Rectal smooth muscle tissue (tissue), 1 donor: ENCODE measurements around the gene KIAA1671.

Experiments used
- H3K27ac ChIP-seq: one replicate; pipeline ENCODE4 v1.7.0; 2013; ENCODE audit warnings: low read depth, low read length, inconsistent platforms
- H3K27me3 ChIP-seq: one replicate; pipeline ENCODE4 v1.7.0; 2013; ENCODE audit warnings: low read length; ENCODE audit not compliant: control insufficient read depth, insufficient read depth
- H3K36me3 ChIP-seq: one replicate; pipeline ENCODE4 v1.7.0; 2013; ENCODE audit warnings: low read length; ENCODE audit not compliant: control insufficient read depth, insufficient read depth
- H3K4me1 ChIP-seq: one replicate; pipeline ENCODE4 v1.7.0; 2013; ENCODE audit warnings: low read length; ENCODE audit not compliant: control insufficient read depth, insufficient read depth
- H3K4me3 ChIP-seq: one replicate; pipeline ENCODE4 v1.7.0; 2013; ENCODE audit warnings: low read length
- H3K9ac ChIP-seq: one replicate; pipeline ENCODE4 v1.7.0; 2013; ENCODE audit warnings: low read length

Gene KIAA1671

DNA sequence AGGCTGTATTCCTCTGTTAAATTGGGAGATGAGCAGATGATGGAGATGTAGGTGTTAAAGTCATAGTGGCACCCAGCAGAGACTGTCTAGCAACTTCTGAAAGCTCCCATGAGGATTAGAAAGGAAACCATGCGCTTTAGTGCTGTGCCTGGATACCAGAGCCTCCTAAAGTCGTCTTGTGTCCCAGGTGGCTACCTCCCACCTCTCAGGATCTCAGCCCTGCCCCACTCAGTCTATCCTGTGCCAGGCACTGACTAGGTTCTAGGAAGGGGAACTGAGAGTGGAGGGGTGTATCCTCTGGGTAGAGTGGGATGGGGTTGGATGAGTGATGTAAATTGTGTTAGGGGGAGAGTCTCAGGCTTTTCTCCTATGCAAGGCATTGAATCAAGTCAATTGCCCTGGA is 60.2 kb downstream of the KIAA1671 start:
- no peak overlapping the region for H3K9ac ChIP-seq
- no peaks in the 10 kb centered on the region for H3K4me1 ChIP-seq
- no peak overlapping the region for H3K27ac ChIP-seq

DNA sequence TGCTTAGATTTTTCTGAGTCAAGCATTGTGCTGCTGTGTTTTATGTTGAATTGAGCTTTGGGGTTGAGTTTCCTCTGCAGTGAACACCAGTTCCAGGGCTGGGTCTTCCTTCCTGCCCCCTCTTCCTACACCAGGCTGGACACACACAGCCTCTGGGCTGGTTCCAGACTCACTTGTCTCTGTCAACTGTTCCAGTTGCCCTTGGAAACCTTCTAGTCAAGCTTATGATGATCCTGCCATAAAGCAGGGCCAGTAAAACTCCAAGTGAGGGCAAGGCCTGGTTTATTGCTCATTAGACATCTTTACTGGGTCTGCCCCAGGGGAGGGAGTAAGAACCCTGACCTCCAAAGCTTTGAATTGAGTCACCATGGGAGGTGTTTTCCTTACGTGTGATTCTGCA is 61.1 kb downstream of the KIAA1671 start:
- H3K27ac ChIP-seq: no peak overlapping the region
- H3K4me1 ChIP-seq: no peaks in the 10 kb centered on the region
- H3K4me3 ChIP-seq: no peak overlapping the region
- no peaks in the 10 kb centered on the region for H3K36me3 ChIP-seq
- no peak overlapping the region for H3K9ac ChIP-seq
- no peaks in the 10 kb centered on the region for H3K27me3 ChIP-seq

More for the DNA sequence above, 60.2 kb downstream of the KIAA1671 start:
- Histone ChIP-seq H3K27me3 (no peaks in the 10 kb centered on the region), H3K36me3 (no peaks in the 10 kb centered on the region), H3K4me3 (no peak overlapping the region)

- H3K4me1 ChIP-seq: no peaks in the 10 kb centered on the region
- H3K27ac ChIP-seq: no peak overlapping the region
- H3K9ac ChIP-seq: no peak overlapping the region
- H3K4me3 ChIP-seq: no peak overlapping the region
- H3K36me3 ChIP-seq: no peaks in the 10 kb centered on the region
- H3K27me3 ChIP-seq: no peaks in the 10 kb centered on the region
Observed at GRCh38 chr22:25014896-25015755, 62.6 kb downstream of the KIAA1671 start.

GRCh38 chr22:25016311-25016710 is 63.8 kb downstream of the KIAA1671 start:
- H3K36me3 ChIP-seq: no peaks in the 10 kb centered on the region
- H3K27ac ChIP-seq: no peak overlapping the region
- no peak overlapping the region for H3K9ac ChIP-seq
- H3K4me1 ChIP-seq: no peaks in the 10 kb centered on the region
- H3K4me3 ChIP-seq: no peak overlapping the region
- H3K27me3 ChIP-seq: no peaks in the 10 kb centered on the region

DNA sequence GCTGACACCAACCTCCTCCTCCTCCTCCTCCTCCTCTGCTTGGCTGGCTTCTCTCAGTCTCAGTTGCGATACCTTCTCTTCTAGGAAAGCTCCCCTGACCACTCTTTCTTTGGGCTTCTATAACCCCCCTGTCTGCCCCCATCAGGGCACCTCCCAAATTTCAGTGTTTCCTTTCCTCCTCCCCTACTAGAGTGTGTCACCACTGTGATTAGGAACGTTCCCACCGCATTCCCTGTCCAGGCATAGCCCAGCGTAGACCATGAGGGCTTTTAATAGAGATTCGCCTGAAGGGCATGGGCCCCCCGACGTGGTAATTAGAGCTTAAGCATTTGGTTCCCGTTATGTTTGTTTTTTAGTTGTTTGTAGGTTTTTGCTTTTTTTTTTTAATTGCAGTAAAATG is 65.5 kb downstream of the KIAA1671 start:
- no peaks in the 10 kb centered on the region for H3K27me3 ChIP-seq
- no peak overlapping the region for H3K9ac ChIP-seq
- H3K4me3 ChIP-seq: no peak overlapping the region
- H3K27ac ChIP-seq: no peak overlapping the region
- no peaks in the 10 kb centered on the region for H3K36me3 ChIP-seq
- H3K4me1 ChIP-seq: no peaks in the 10 kb centered on the region

- Histone ChIP-seq H3K4me1 (no peaks in the 10 kb centered on the region), H3K27me3 (no peaks in the 10 kb centered on the region), H3K4me3 (no peak overlapping the region), H3K9ac (no peak overlapping the region), H3K27ac (no peak overlapping the region), H3K36me3 (no peaks in the 10 kb centered on the region)
Observed at GRCh38 chr22:25019427-25020184, 67.1 kb downstream of the KIAA1671 start.

DNA sequence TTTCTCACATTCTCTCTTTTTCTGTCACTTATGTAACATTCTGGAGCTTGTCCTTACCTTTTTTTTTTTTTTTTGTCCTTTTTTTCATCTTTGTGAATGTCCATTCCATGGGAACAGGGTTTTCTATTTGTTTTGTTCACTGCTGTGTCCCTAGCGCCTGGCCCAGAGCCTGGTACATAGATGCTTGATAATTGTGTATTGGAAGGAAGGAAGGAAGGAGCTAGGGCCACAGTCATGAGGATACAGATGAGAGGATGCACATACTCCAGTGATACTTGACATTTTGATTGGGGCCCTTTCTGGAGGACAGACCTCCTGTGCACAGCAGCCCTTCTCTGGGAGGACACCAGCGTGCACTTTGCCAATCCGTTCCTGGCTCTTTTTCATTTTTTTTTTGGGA is 68.9 kb downstream of the KIAA1671 start:
- H3K4me3 ChIP-seq: no peak overlapping the region
- no peaks in the 10 kb centered on the region for H3K27me3 ChIP-seq
- no peaks in the 10 kb centered on the region for H3K36me3 ChIP-seq
- H3K9ac ChIP-seq: no peak overlapping the region
- no peak overlapping the region for H3K27ac ChIP-seq
- H3K4me1 ChIP-seq: no peaks in the 10 kb centered on the region

DNA sequence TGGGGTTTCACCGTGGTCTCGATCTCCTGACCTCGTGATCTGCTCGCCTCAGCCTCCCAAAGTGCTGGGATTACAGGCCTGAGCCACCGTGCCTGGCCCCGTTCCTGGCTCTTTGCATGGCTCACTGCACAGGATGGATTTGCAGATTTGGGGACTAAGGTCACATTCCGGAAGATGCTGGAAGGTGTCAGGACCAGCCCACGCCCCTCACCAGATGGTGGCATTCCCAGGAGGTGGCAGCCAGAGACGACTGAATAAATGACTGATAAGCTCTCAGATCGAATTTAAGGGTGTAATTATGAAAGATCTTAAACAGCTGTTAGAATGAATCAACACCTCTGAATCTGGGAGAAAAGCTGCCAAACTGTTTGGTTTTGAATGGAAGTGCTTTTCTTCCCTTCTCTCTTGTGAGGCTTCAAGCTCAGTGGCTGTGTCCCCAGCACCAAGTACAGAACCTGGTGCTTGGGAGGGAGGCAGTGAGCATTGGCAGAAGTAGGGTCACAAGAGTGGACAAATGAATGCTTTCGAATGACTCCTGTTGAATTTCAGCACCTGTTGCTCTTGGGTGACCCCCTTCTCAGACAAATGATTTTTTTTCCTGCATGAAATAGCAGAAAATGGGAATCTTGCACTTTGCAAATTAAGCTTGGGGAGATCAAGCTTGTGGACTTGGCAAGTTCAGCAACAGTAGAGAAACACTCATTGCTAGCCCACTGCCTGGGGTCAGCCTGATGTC is 69.6 kb downstream of the KIAA1671 start:
- no peak overlapping the region for H3K27ac ChIP-seq
- no peak overlapping the region for H3K9ac ChIP-seq
- no peaks in the 10 kb centered on the region for H3K36me3 ChIP-seq
- H3K27me3 ChIP-seq: no peaks in the 10 kb centered on the region
- H3K4me3 ChIP-seq: no peak overlapping the region
- no peaks in the 10 kb centered on the region for H3K4me1 ChIP-seq

- Histone ChIP-seq H3K36me3 (peaks cover 3% of the 10 kb centered on the region), H3K4me1 (no peaks in the 10 kb centered on the region), H3K27me3 (no peaks in the 10 kb centered on the region), H3K9ac (no peak overlapping the region), H3K4me3 (no peak overlapping the region), H3K27ac (no peak overlapping the region)
Observed at GRCh38 chr22:25023879-25024278, 71.4 kb downstream of the KIAA1671 start.

DNA sequence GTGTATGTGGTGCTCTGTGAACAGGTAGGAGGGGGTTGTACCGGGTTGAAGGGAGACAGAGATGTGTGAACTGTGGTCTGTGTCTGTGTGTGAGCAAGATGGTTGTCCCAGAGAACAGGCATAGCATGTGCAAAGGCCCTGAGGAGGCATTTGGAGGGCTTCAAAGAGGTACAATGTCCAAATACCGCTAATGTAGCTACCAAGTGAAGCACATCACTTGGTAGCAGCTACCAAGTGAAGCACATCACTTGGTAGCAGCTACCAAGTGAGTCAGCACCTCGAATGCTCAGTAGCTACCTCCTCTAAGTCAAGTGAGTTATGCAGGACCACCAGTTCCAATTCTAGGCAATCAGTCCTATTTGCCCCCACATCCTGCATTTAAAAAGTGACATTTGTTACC is 72.4 kb downstream of the KIAA1671 start:
- no peaks in the 10 kb centered on the region for H3K4me1 ChIP-seq
- H3K27me3 ChIP-seq: no peaks in the 10 kb centered on the region
- no peak overlapping the region for H3K9ac ChIP-seq
- H3K27ac ChIP-seq: no peak overlapping the region
- no peak overlapping the region for H3K4me3 ChIP-seq
- H3K36me3 ChIP-seq: peaks cover 5% of the 10 kb centered on the region

- Histone ChIP-seq H3K27ac (peak overlapping the region; percentile 12), H3K9ac (no peak overlapping the region), H3K4me1 (no peaks in the 10 kb centered on the region)
Observed at GRCh38 chr22:25025491-25026400, 73.2 kb downstream of the KIAA1671 start.

More at GRCh38 chr22:25025491-25026400, 73.2 kb downstream of the KIAA1671 start:
- H3K4me3 ChIP-seq: no peak overlapping the region
- no peaks in the 10 kb centered on the region for H3K27me3 ChIP-seq
- H3K36me3 ChIP-seq: peaks cover 5% of the 10 kb centered on the region
